ENCODE measurements around the gene TEDC2.

Gene TEDC2

GRCh38 chr16:2508722-2509400 is 49.0 kb downstream of the TEDC2 start:
- peak overlapping the region; percentile 53 for H3K4me3 Mint-ChIP-seq
- no peaks in the 10 kb centered on the region for H3K9me3 Mint-ChIP-seq
- DNase-seq (ENCODE audit: low spot score in 2 of 2) (no peak), ATAC-seq (ENCODE audit: low read depth) (no peak)
- H3K27me3 Mint-ChIP-seq: no peaks in the 10 kb centered on the region
- H3K4me1 Mint-ChIP-seq: peaks cover 41% of the 10 kb centered on the region
- H3K27ac Mint-ChIP-seq: peak overlapping the region; percentile 98
- H3K36me3 Mint-ChIP-seq: no peaks in the 10 kb centered on the region

- H3K36me3 Mint-ChIP-seq: no peaks in the 10 kb centered on the region
Measured at GRCh38 chr16:2511128-2511800, 51.4 kb downstream of the TEDC2 start.

GRCh38 chr16:2511996-2512734 is 52.3 kb downstream of the TEDC2 start:
- ATAC-seq (ENCODE audit: low read depth) (no peak), DNase-seq (ENCODE audit: low spot score in 2 of 2) (no peak)
- no peaks in the 10 kb centered on the region for H3K27me3 Mint-ChIP-seq
- H3K4me1 Mint-ChIP-seq: peaks cover 56% of the 10 kb centered on the region
- H3K27ac Mint-ChIP-seq: peak overlapping the region; percentile 94
- peaks cover 7% of the 10 kb centered on the region for H3K36me3 Mint-ChIP-seq
- H3K9me3 Mint-ChIP-seq: no peaks in the 10 kb centered on the region
- H3K4me3 Mint-ChIP-seq: peak overlapping the region; percentile 94

More at GRCh38 chr16:2511128-2511800, 51.4 kb downstream of the TEDC2 start:
- Mint-ChIP-seq H3K27me3 (no peaks in the 10 kb centered on the region), H3K4me1 (peaks cover 52% of the 10 kb centered on the region), H3K4me3 (peak overlapping the region; percentile 33), H3K27ac (peak overlapping the region; percentile 98), H3K9me3 (no peaks in the 10 kb centered on the region)
- ATAC-seq (ENCODE audit: low read depth) (no peak), DNase-seq (ENCODE audit: low spot score in 2 of 2) (no peak)

- Mint-ChIP-seq H3K9me3 (no peaks in the 10 kb centered on the region), H3K4me1 (peaks cover 57% of the 10 kb centered on the region), H3K27ac (peak overlapping the region; percentile 94), H3K4me3 (peak overlapping the region; percentile 94), H3K36me3 (peaks cover 7% of the 10 kb centered on the region), H3K27me3 (no peaks in the 10 kb centered on the region)
- DNase-seq (ENCODE audit: low spot score in 2 of 2) (no peak), ATAC-seq (ENCODE audit: low read depth) (peak; percentile 3)
Measured at GRCh38 chr16:2512735-2513404, 53.0 kb downstream of the TEDC2 start.

GRCh38 chr16:2513405-2514332 is 53.8 kb downstream of the TEDC2 start, which contains the start of gene ATP6V0C:
TSS of gene ATP6V0C (plus strand) at chr16:2513952. CDS start at chr16:2514104, 152 bp downstream.
- H3K27ac Mint-ChIP-seq: peak within 1 kb of the TSS; percentile 94
- DNase-seq (ENCODE audit: low spot score in 2 of 2) (peak; percentile 92 to 94), ATAC-seq (ENCODE audit: low read depth) (peak; percentile 77)
- no peaks in the 10 kb centered on the region for H3K27me3 Mint-ChIP-seq
- peaks cover 51% of the 10 kb centered on the region for H3K4me1 Mint-ChIP-seq
- no peaks in the 10 kb centered on the region for H3K9me3 Mint-ChIP-seq
- peaks cover 7% of the 10 kb centered on the region for H3K36me3 Mint-ChIP-seq
- peak within 1 kb of the TSS; percentile 94 for H3K4me3 Mint-ChIP-seq
